Breast epithelium (tissue), 4 donors: ENCODE results near the gene TMEM255B. TPM values are rescaled to one million over a fixed set of nuclear protein-coding genes. Genes with fewer than 3 reads are reported as not detected.

ENCODE experiments used
- DNase-seq, 2 donors: peaks; one replicate each; pipeline ENCODE4 v3.0.0-alpha.2; 2019; ENCODE audit warnings: low spot score in 2 of 2
- H3K27ac ChIP-seq, 2 donors: fragments of 200-600 bp; sonication (generic) in 1 of 2; one replicate each; pipeline ENCODE4 v1.5.1; 2016 to 2019; ENCODE audit warnings: mild to moderate bottlenecking in 1 of 2
- H3K27me3 ChIP-seq, 2 donors: fragments of 200-600 bp; sonication (generic) in 1 of 2; one replicate each; pipeline versions ENCODE4 v1.5.1 to v1.6.0; 2017 to 2019; ENCODE audit warnings: control low read depth in 1 of 2, mild to moderate bottlenecking in 1 of 2
- H3K36me3 ChIP-seq: fragments of 200-600 bp; one replicate; pipeline ENCODE4 v1.5.1; 2019
- H3K4me1 ChIP-seq, 2 donors: fragments of 200-600 bp; sonication (generic); one replicate each; pipeline ENCODE4 v1.5.1; 2016 to 2019; ENCODE audit warnings: control low read depth in 1 of 2
- H3K4me3 ChIP-seq, 3 donors: fragments of 200-600 bp; sonication (generic); 1 replicate in 2 of 3; 2 replicates in 1 of 3; pipeline ENCODE4 v1.5.1; 2016 to 2019; ENCODE audit warnings: mild to moderate bottlenecking in 3 of 3, moderate library complexity in 2 of 3
- H3K9me3 ChIP-seq, 2 donors: fragments of 200-600 bp; sonication (generic) in 1 of 2; one replicate each; pipeline ENCODE4 v1.5.1; 2016 to 2019; ENCODE audit warnings: control low read depth in 1 of 2
- POLR2A ChIP-seq: fragments of 450-650 bp; IDR thresholded peaks from one replicate; pipeline ENCODE4 v1.6.1; 2016; ENCODE audit warnings: antibody characterized with exemption, mild to moderate bottlenecking, moderate library complexity
- POLR2AphosphoS5 ChIP-seq, 3 donors: sonication (generic); formaldehyde crosslinking; IDR thresholded peaks; one replicate each; pipeline ENCODE4 v1.6.1; 2017; ENCODE audit warnings: antibody characterized with exemption in 3 of 3
- intact Hi-C: fragments of 100-400 bp; cut with DNase I; formaldehyde crosslinking; loops from one replicate; pipeline ENCODE4 v1.15.1; 2023; ENCODE audit warnings: low total_unique reads
- total RNA-seq, 3 donors: library from RNA; depleted of rRNA; stranded (reverse); fragments of >200 nt; gene quantifications; one replicate each; pipeline ENCODE4 v1.1.0, GENCODE V29; 2016
- TF ChIP-seq, protein P1 (sequence below), 3 donors: fragments of 450-650 bp; IDR thresholded peaks; one replicate each; pipeline ENCODE4 v1.5.1; 2016 to 2017; ENCODE audit warnings: antibody characterized with exemption in 3 of 3, mild to moderate bottlenecking in 3 of 3, moderate library complexity in 3 of 3

The TMEM255B gene
- total RNA-seq, 3 donors from 2014 or later = 2.3 to 11.8 (median 5.2) TPM

- peaks cover 0 to 12% of the 10 kb centered on the region in 2 donors for H3K27me3 ChIP-seq
- H3K27ac ChIP-seq = no peak overlapping the region
- no peak overlapping the region for H3K4me3 ChIP-seq
- TF ChIP-seq POLR2A = no peak
- TF ChIP-seq, protein P1, sequence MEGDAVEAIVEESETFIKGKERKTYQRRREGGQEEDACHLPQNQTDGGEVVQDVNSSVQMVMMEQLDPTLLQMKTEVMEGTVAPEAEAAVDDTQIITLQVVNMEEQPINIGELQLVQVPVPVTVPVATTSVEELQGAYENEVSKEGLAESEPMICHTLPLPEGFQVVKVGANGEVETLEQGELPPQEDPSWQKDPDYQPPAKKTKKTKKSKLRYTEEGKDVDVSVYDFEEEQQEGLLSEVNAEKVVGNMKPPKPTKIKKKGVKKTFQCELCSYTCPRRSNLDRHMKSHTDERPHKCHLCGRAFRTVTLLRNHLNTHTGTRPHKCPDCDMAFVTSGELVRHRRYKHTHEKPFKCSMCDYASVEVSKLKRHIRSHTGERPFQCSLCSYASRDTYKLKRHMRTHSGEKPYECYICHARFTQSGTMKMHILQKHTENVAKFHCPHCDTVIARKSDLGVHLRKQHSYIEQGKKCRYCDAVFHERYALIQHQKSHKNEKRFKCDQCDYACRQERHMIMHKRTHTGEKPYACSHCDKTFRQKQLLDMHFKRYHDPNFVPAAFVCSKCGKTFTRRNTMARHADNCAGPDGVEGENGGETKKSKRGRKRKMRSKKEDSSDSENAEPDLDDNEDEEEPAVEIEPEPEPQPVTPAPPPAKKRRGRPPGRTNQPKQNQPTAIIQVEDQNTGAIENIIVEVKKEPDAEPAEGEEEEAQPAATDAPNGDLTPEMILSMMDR (IDR thresholded peaks at IDR 0.05) = no peak
- no peaks in the 10 kb centered on the region for H3K9me3 ChIP-seq
- H3K4me1 ChIP-seq = no peaks in the 10 kb centered on the region
- DNase-seq = no peak
- no peaks in the 10 kb centered on the region for H3K36me3 ChIP-seq
- intact Hi-C loops = no loop called here
These were observed 6.5 kb downstream of the TMEM255B start for GRCh38 chr13:113765564-113765910.

DNA sequence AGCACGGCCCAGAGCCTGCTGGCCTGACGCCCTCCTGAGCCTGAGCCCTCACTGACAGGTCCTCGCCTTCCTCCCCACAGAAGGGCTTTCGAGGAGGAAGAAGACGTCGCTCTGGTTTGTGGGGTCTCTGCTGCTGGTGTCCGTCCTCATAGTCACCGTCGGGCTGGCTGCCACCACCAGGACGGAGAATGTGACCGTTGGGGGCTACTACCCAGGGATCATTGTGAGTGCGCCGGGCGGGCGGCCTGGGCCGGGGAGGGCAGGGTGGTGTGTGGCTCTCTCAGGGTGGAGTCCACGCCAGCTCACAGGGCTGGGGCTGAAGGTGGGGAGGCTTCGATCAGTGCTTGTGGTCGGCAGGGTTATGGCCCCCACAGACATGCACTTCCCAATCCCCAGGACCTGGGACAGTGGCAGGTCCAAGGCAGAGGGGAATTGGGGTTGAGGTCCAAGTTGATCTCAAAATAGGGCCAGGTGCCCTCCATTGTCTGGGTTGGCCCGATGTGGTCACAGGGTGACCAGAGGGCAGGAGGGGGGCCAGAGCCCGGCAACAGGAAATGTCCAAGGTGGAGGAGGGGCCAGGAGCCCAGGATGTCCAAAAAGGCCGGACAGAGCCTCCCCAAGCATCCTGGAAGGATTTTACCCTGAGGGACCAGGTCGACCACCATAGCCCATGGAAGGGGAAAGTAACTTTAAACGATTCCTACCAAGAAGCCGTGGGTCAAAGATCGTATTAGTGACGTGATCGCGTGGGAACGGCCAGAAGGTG, 7.2 kb downstream of the TMEM255B start:
- intact Hi-C loops = no loop called here
- no peaks in the 10 kb centered on the region for H3K4me1 ChIP-seq
- DNase-seq = no peak
- H3K27ac ChIP-seq = no peak overlapping the region
- H3K9me3 ChIP-seq = no peaks in the 10 kb centered on the region
- peaks cover 0 to 5% of the 10 kb centered on the region in 2 donors for H3K27me3 ChIP-seq
- no peak overlapping the region for H3K4me3 ChIP-seq
- no peaks in the 10 kb centered on the region for H3K36me3 ChIP-seq
- TF ChIP-seq, protein P1 (IDR thresholded peaks at IDR 0.05) = no peak

GRCh38 chr13:113767366-113767765, 8.3 kb downstream of the TMEM255B start:
- Histone ChIP-seq H3K27ac (no peak overlapping the region), H3K4me3 (no peak overlapping the region), H3K36me3 (no peaks in the 10 kb centered on the region), H3K9me3 (no peaks in the 10 kb centered on the region), H3K4me1 (no peaks in the 10 kb centered on the region), H3K27me3 (no peaks in the 10 kb centered on the region)
- intact Hi-C loops = no loop called here
- no peak for TF ChIP-seq POLR2A
- DNase-seq = no peak

- TF ChIP-seq POLR2A (no peak), POLR2AphosphoS5 (IDR thresholded peaks at IDR 0.05) (no peak)
- TF ChIP-seq, protein P1 (IDR thresholded peaks at IDR 0.05) = no peak
- Histone ChIP-seq H3K4me3 (no peak overlapping the region), H3K27ac (no peak overlapping the region), H3K36me3 (no peaks in the 10 kb centered on the region), H3K9me3 (no peaks in the 10 kb centered on the region), H3K4me1 (no peaks in the 10 kb centered on the region), H3K27me3 (no peaks in the 10 kb centered on the region)
- peak in 1 of 2 donors; percentile 49 for DNase-seq
- intact Hi-C loops = no loop called here
These were observed 9.2 kb downstream of the TMEM255B start for GRCh38 chr13:113768018-113768905.

GRCh38 chr13:113769106-113769505, 10.1 kb downstream of the TMEM255B start:
- DNase-seq = no peak
- intact Hi-C loops = no loop called here
- Histone ChIP-seq H3K36me3 (no peaks in the 10 kb centered on the region), H3K27me3 (no peaks in the 10 kb centered on the region), H3K4me3 (no peak overlapping the region), H3K9me3 (no peaks in the 10 kb centered on the region), H3K27ac (no peak overlapping the region), H3K4me1 (no peaks in the 10 kb centered on the region)
- TF ChIP-seq POLR2AphosphoS5 (IDR thresholded peaks at IDR 0.05) (no peak), POLR2A (no peak)
- TF ChIP-seq, protein P1 (IDR thresholded peaks at IDR 0.05) = no peak
